Nucleus accumbens (tissue), 56 donors: ENCODE measurements around the gene OR4D2.

Source experiments
- DNase-seq, 56 donors: peaks; one replicate each; lab custom pipeline; 2025; lab: John Stamatoyannopoulos, UW

The OR4D2 gene

GRCh38 chr17:58172369-58173071 lies 5.7 kb downstream of the OR4D2 start:
- peak in 1 of 56 donors; percentile 27 for DNase-seq

GRCh38 chr17:58174871-58175270 lies 8.1 kb downstream of the OR4D2 start:
- no peak for DNase-seq

GRCh38 chr17:58176200-58176599 lies 9.4 kb downstream of the OR4D2 start:
- no peak for DNase-seq

- no peak for DNase-seq
These were observed 15.0 kb downstream of the OR4D2 start for GRCh38 chr17:58181796-58182195.

GRCh38 chr17:58183514-58183913 lies 16.7 kb downstream of the OR4D2 start:
- no peak for DNase-seq

GRCh38 chr17:58184308-58184985 lies 17.7 kb downstream of the OR4D2 start:
- DNase-seq: no peak

GRCh38 chr17:58184986-58185761 lies 18.4 kb downstream of the OR4D2 start:
- no peak for DNase-seq

- DNase-seq: no peak
These were observed 19.8 kb downstream of the OR4D2 start for GRCh38 chr17:58186591-58186990.

GRCh38 chr17:58187063-58187462 lies 20.3 kb downstream of the OR4D2 start:
- no peak for DNase-seq

- DNase-seq: no peak
These were observed 20.9 kb downstream of the OR4D2 start for GRCh38 chr17:58187675-58188074.

- DNase-seq: no peak
These were observed 22.8 kb downstream of the OR4D2 start for GRCh38 chr17:58189436-58190146.

- no peak for DNase-seq
These were observed 24.6 kb downstream of the OR4D2 start for GRCh38 chr17:58191241-58191896.

- no peak for DNase-seq
These were observed 25.8 kb downstream of the OR4D2 start, which contains the start of gene EPX for GRCh38 chr17:58192612-58193011. Gene EPX, plus strand, starts transcription at chr17:58192726. Its CDS starts 121 bp downstream, at chr17:58192847.

- no peak for DNase-seq
These were observed 27.0 kb downstream of the OR4D2 start for GRCh38 chr17:58193641-58194255.

GRCh38 chr17:58195518-58196123 lies 28.8 kb downstream of the OR4D2 start:
- DNase-seq: no peak

- DNase-seq: no peak
These were observed 29.8 kb downstream of the OR4D2 start for GRCh38 chr17:58196610-58197009.

- peak in 14 of 56 donors; percentile 1 to 32 (median 10) for DNase-seq
These were observed 33.3 kb downstream of the OR4D2 start for GRCh38 chr17:58200024-58200633.

- DNase-seq: no peak
These were observed 36.1 kb downstream of the OR4D2 start for GRCh38 chr17:58202859-58203258.

- no peak for DNase-seq
These were observed 38.0 kb downstream of the OR4D2 start for GRCh38 chr17:58204796-58205195.
